ENCODE measurements around the gene MCM3AP.

The MCM3AP gene

GRCh38 chr21:46215436-46216131 lies 69.8 kb downstream of the MCM3AP start:
- DNase-seq: no peak

- no peak for DNase-seq
Observed at GRCh38 chr21:46214478-46215340, 70.7 kb downstream of the MCM3AP start.

GRCh38 chr21:46213620-46214286 lies 71.7 kb downstream of the MCM3AP start:
- DNase-seq: no peak

- DNase-seq: no peak
Observed at GRCh38 chr21:46212721-46213484, 72.5 kb downstream of the MCM3AP start.

GRCh38 chr21:46211786-46212720 lies 73.4 kb downstream of the MCM3AP start:
- DNase-seq: no peak

- no peak for DNase-seq
Observed at GRCh38 chr21:46211376-46211775, 74.0 kb downstream of the MCM3AP start.

- no peak for DNase-seq
Observed at GRCh38 chr21:46210378-46211136, 74.9 kb downstream of the MCM3AP start.

- DNase-seq: no peak
Observed at GRCh38 chr21:46208761-46209721, 76.4 kb downstream of the MCM3AP start.

- DNase-seq: no peak
Observed at GRCh38 chr21:46207920-46208591, 77.4 kb downstream of the MCM3AP start.

GRCh38 chr21:46207006-46207919 lies 78.1 kb downstream of the MCM3AP start:
- no peak for DNase-seq

- DNase-seq: no peak
Observed at GRCh38 chr21:46206163-46207005, 79.0 kb downstream of the MCM3AP start.

GRCh38 chr21:46205766-46206162 lies 79.6 kb downstream of the MCM3AP start:
- DNase-seq: no peak

- no peak for DNase-seq
Observed at GRCh38 chr21:46205166-46205565, 80.2 kb downstream of the MCM3AP start.

- no peak for DNase-seq
Observed at GRCh38 chr21:46203203-46203600, 82.2 kb downstream of the MCM3AP start.

- no peak for DNase-seq
Observed at GRCh38 chr21:46202592-46203202, 82.7 kb downstream of the MCM3AP start.
